GM12873 (cell line): Measurements from ENCODE around the gene SETX.

Experiments used
- TF ChIP-seq, protein P1 (sequence below): IDR thresholded peaks from 2 replicates; pipeline ENCODE4 v1.5.1; 2012; ENCODE audit warnings: low read depth, mild to moderate bottlenecking, moderate library complexity, low read length, control low read depth; ENCODE audit not compliant: insufficient read depth; ENCODE audit errors: missing control alignments

SETX gene

DNA sequence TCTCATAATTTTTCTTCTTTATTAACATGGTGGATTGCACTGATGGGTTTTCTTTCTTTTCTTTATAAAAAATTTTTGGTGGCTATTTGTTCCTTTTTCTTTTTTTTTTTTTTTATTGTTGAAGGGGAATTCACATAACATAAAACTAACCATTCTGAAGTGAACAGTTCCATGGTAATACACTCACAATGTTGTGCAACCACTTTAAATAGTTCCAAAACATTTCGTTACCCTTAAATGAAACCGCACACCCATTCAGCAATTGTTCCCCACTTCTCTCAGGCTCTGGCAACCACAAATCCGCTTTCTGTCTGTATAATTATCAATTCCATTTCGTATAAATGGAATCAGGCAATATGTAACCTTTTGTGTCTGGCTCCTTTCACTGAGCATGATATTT lies 11.7 kb upstream of the SETX start:
- TF ChIP-seq, protein P1, sequence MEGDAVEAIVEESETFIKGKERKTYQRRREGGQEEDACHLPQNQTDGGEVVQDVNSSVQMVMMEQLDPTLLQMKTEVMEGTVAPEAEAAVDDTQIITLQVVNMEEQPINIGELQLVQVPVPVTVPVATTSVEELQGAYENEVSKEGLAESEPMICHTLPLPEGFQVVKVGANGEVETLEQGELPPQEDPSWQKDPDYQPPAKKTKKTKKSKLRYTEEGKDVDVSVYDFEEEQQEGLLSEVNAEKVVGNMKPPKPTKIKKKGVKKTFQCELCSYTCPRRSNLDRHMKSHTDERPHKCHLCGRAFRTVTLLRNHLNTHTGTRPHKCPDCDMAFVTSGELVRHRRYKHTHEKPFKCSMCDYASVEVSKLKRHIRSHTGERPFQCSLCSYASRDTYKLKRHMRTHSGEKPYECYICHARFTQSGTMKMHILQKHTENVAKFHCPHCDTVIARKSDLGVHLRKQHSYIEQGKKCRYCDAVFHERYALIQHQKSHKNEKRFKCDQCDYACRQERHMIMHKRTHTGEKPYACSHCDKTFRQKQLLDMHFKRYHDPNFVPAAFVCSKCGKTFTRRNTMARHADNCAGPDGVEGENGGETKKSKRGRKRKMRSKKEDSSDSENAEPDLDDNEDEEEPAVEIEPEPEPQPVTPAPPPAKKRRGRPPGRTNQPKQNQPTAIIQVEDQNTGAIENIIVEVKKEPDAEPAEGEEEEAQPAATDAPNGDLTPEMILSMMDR: no peak

GRCh38 chr9:132365986-132366385 lies 11.2 kb upstream of the SETX start:
- TF ChIP-seq, protein P1: no peak

GRCh38 chr9:132364068-132364467 lies 9.3 kb upstream of the SETX start:
- TF ChIP-seq, protein P1: no peak

DNA sequence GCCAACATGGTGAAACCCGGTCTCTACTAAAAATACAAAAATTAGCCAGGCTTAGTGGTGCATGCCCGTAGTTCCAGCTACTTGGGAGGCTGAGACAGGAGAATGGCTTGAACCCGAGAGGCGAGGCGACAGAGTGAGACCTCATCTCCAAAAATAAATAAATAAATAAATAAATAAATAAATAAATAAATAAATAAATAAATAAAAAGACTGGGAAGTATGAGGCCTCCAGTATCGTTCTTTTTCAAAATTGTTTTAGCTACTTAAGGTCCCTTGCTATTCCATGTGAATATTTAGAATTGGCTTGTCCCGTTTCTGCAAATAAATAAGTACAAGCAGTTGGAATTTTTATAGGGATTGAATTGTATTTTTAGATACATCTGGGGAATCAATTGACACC lies 3.0 kb upstream of the SETX start:
- TF ChIP-seq, protein P1: no peak

DNA sequence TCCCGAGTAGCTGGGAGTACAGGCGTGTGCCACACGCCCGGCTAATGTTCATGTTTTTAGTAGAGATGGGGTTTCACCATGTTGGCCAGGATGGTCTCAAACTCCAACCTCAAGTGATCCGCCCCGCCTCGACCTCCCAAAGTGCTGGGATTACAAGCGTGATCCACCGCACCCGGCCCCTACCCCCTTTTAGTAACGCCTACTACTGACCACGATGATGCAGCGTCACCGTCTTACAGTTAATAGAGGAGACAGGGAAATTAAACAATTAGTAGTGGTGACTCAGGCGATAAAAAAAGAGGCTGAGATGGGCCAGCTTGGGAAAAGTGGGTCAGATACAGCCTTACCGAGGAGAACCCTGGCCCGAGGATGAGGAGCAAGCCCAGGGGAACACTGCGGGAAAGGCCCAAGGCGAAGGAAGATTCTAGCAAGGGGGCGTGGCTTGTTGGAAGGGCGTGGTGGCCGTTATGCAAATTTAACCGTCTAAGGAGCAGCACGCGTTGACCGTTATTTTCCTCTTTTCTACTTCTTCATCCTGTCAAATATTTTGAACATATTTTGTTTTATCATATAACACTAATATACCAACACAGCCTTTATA lies 1.6 kb upstream of the SETX start:
- TF ChIP-seq, protein P1: no peak

GRCh38 chr9:132351404-132352045 lies 3.3 kb downstream of the SETX start:
- TF ChIP-seq, protein P1: no peak

DNA sequence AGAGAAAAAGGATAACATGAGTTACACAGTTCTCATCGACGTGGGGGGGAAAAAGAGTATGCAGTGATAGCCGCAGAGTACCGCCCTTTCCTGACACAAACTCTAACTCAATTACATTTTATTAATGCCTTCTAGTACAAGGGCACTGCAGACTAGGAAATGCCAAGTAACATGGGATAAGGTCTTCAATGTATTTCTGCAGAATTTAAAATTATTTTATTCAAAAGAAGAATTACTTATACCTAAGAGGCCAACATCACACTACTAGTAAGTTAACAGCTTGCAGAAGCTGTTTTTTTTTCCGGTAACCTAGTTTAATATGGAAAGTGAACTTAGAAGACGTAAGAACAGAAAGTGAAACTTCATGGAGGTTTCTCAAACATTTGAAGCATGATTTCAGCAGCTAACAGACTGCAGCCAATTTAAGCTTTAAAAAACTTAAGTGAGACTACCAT lies 3.9 kb downstream of the SETX start:
- TF ChIP-seq, protein P1: no peak
